ENCODE measurements around the gene SMOC2.

- TF ChIP-seq CEBPB (IDR thresholded peaks at IDR 0.05) (no peak), MAX (IDR thresholded peaks at IDR 0.05) (no peak), FOXM1 (IDR thresholded peaks at IDR 0.05; ENCODE audit: borderline replicate concordance, low read depth) (no peak)
Observed at GRCh38 chr6:168448243-168448855, 7.4 kb downstream of the SMOC2 start.
